HCEC 1CT (cell line): ENCODE measurements around the gene THEM4.
A peak's percentile ranks its signal among the peaks of the same experiment; 100 is the strongest.
"Not testable (repeated sequence)": the region's sequence is repeated elsewhere in the genome, so short reads cannot be mapped to it uniquely, and the experiment has no call there.

ENCODE experiments used
- DNase-seq: peaks from one replicate; pipeline ENCODE4 v3.0.0-alpha.2; 2017

Gene THEM4

DNA sequence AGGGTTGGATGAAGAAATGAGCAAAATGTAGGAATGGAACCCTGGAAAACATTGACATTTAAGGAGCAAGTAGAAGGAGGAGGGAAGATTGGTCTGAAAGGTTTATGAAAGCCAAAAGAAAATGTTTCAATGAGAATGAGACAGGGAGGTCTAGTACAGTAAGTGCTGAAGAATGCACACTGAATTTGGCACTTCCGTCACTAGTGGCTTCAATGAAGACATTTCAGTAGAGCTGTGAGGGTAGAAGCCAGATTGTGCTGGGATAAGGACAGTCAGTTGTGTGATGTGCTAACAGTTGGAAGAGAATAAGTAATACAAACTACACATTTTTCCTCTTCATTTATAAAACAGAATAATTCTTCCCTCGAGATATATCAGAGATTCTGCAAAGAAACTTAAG, 17.1 kb downstream of the THEM4 start:
- peak; percentile 16 for DNase-seq

DNA sequence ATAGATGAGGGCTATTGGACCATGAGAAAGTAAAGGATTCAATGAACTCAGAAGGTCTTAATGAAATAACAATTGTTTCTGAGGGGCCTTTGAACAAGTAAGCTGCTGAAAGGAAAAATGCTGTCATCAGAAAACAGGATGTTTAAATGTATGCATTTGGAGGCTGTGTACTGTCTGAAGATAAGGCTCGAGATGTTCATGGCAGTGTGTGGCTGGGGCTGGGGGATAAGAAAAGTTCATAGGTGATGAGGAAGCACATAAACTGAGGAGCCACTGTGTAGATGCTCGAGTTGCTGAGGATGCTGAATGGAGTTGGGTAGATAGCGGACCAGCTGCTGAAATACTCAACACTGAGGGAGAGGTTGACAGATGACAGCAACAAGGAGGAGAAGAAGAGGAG, 17.8 kb downstream of the THEM4 start:
- DNase-seq, result no peak

DNA sequence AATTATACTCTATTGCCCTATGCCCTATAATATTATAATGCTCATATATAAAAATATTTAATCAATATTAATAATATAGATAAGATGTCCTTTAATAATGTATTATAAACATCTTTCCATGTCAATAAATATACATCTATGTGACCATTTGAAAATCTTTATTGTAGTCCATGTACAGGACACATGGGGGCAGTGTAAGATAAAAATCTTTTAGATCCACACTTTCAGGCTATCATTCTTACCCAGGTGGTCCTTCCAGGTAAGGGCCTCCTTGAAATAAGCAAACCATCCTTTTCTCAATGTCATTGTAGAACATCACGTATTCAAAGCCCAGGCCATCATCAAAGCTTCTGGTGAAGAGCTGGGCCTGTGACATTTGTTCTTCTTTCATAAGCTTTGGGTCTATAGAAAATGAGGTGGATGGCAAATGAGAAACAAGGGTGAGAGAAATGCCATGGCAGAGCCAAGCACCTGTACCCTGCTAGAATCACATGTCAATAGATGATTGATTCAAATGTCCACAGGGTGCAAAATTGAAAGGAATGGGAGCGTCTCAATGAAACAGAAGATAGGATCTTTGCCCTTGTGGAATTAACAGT, 20.2 kb downstream of the THEM4 start:
- peak; percentile 32 for DNase-seq

DNA sequence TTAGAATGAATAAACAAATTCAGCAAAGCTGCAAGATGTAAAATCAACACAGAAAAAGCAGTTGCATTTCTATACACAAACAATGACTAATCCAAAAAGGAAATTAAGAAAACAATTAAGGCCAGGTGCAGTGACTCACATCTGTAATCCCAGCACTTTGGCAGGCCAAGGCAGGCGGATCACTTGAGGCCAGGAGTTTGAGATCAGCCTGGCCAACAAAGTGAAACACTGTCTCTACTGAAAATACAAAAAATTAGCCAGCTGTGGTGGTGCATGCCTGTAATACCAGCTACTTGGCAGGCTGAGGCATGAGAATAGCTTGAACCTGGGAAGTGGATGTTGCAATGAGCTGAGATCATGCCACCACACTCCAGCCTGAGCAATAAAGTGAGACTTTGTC, 22.3 kb downstream of the THEM4 start:
- DNase-seq, result peak; percentile 59

DNA sequence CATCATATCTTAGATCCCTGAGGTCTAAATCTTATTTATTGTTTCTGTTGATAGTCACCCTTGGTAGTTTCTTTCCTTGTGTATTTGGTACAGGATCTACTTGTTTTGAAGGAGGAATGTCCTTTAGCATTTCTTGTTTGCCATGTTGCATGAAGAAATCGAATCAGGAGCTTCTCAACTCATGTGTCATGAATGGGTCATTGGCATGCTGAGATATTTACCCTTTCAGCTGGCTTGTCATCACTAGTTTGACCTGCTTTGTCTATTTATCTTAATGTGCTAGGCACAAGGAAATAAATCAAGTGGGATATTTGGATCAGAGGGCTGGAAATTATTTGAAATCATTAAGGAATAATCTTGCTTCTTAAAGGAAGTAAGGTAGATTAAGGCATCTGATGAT, 23.8 kb downstream of the THEM4 start:
- DNase-seq, result no peak

DNA sequence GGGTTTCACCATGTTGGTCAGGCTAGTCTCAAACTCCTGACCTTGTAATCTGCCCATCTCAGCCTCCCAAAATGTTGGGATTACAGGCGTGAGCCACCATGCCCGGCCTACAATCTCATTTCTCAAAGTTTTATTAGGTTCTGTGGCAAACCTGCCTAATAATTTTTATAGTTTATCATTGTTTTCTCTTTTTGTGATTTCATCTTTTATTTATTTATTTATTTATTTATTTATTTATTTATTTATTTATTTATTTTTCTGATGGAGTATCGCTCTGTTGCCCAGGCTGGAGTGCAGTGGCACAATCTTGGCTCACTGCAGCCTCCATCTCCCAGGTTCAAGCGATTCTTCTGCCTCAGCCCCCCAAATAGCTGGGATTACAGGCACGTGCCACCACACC, 24.4 kb downstream of the THEM4 start:
- DNase-seq, result not testable (repeated sequence)

DNA sequence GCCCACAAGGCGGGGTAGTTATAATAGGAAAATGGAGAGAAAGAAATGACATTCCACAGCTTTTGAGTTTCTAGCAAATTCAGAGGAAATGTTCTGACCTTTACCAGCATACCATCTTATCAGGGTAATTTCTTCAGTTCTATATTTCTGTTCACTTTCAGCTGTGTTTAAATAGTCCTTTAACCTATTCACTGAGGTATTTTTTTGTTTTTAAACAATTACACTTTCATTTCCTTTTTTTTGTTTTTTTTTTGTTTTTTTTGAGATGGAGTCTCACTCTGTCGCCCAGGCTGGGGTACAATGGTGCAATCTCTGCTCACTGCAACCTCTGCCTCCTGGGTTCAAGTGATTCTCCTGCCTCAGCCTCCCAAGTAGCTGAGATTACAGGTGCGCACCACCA, 24.9 kb downstream of the THEM4 start:
- not testable (repeated sequence) for DNase-seq

DNA sequence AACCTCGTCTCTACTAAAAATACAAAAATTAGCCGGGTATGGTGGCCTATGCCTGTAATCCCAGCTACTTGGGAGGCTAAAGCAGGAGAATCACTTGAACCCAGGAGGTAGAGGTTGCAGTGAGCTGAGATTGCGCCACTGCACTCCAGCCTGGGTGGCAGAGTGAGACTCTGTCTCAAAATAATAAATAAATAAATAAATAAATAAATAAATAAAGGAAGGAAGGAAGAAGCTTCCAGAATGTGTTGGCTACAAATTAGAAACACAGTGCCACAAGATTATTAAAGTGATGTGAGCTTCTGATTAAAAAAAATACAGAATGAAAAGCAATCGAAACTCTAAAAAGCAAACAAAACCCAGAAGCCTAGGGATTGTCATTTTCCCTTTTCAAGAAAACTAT, 25.4 kb downstream of the THEM4 start:
- DNase-seq, result not testable (repeated sequence)

DNA sequence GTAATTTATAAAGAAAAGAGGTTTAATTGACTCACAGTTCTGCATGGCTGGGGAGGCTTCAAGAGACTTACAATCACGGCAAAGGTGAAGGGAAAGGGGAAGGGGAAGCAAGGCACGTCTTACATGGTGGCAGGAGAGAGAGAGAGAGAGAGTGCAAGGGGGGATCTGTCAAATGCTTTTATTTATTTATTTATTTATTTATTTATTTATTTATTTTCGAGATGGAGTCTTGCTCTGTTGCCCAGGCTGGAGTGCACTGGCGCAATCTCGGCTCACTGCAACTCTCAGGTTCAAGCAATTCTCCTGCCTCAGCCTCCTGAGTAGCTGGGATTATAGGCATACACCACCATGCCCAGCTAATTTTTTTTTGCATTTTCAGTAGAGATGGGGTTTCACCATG, 26.4 kb downstream of the THEM4 start:
- DNase-seq, result not testable (repeated sequence)

DNA sequence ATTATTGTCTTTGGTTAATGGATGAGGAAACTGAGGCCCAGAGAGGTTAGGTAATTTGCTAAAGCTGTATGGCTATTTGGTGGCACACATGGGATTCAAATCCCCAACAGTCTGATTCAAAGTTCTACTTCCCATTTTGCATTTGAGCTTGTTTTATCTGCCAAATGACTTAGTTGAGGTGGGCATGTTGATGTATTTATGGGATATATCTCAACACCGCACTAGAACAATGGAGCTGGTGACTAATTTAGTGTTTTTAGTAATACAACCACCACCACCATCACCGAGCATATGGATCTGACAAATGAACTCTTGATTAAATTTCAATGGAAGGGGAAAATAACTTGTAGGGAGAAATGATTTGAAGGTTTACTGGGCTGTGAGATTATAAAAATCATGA, 26.8 kb downstream of the THEM4 start:
- no peak for DNase-seq

DNA sequence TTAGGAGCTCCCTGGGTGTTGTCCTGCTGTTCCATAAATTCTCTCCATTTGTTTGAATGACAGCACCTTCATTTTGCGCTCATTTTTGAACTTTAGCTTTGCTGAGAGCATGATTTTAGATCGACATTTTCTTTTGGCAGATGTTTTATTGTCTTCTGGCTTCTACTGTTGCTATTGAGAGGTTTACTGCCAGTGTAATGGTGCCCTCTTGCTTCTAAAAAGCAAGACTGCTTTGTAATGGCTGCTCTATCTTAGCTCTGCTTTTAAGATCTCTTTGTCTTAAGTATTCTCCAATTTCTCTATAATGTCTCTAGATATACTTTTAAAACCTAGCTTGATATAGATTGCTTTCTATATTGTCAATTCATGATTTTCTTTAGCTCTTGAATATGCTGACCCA, 27.8 kb downstream of the THEM4 start:
- peak; percentile 26 for DNase-seq

DNA sequence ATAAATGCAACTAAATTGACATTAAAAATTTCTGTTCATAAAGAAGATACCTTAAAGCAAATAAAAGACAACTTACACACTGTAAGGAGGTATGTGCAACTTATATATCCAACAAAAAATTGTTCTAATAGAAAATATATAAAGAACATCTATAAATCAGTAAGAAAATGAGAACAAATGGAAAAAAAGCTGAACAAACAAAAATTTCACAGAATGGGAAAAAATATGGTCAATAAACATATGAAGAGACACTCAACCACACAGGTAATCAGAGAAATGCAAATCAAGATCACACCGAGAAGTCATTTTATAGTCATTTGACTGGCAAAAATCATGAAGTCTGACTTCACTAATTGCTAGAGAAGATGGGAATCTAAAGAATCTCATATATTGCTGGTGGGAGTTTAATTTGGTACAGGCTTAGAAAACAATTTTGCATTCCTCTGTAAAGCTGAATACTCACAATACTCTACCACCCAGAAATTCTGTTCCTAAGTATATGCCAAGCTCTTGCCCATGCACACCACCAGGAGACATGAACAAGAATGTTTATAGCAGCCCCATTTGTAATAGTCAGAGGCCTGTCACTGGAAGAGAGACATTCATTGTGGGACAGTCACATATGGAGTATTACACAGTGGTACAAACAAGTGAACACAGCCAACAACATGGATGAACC, 33.8 kb downstream of the THEM4 start:
- no peak for DNase-seq

DNA sequence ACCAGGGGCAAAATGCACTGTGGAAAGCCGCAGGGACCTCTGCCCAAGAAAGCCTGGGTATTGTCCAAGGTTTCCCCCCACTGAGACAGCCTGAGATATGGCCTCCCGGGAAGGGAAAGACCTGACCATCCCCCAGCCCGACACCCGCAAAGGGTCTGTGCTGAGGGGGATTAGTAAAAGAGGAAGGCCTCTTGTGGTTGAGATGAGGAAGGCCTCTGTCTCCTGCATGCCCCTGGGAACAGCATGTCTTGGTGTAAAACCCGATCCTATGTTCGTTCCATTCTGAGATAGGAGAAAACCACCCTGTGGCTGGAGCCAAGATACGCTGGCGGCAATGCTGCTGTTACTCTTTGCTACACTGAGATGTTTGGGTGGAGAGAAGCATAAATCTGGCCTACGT, 36.5 kb downstream of the THEM4 start:
- DNase-seq, result not testable (repeated sequence)

DNA sequence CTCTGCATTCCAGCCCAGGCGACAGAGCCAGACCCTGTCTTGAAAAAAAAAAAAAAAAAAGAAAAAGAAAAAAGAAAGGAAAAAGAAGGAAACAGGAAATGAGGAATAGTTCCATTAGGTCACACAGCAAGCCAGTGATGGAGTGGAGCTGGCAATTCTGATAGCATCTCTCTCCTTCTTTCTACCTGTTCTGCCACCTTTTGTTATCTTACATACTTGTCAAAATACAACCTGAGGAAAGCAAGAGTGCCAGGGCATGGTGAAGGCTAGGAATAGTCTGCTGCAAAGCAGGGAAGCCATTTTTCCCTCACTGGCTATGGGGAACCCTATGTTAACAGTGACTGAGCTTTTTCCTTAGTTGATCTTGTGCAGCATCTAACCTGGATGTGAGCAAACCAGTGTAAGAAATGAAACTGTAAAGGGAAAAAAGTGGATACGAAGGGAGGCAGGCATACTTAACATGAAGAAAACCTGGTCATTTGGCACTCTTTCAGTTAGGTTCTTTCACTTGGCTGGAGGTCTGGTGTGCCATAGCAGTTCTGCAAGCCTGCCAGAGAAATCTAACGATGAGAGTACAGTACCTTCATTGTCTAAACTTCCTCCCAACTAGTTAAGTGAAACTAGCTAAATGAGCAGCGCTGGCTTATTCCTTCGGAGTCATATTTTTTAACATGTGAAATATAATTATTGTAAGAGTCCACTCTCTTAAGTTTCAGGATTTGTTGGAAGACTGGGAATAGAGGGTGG, 37.9 kb downstream of the THEM4 start:
- no peak for DNase-seq

DNA sequence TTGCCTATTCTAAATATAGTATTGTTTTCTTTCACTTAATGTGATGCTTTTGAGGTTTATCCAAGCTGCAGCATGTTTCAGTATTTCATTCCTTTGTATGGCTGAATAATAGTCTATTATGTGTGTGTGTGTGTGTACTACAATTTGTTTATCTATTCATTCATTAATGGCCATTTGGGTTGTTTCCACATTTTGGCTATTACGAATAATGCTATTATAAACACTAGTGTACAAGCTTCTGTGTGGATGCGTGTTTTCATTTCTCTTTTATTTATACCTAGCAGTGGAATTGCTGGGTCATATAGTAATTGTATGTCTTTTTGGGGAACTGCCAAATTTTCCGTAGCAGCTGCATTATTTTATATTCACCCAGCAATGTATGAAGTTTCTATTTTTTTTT, 40.8 kb downstream of the THEM4 start:
- DNase-seq, result peak; percentile 33

DNA sequence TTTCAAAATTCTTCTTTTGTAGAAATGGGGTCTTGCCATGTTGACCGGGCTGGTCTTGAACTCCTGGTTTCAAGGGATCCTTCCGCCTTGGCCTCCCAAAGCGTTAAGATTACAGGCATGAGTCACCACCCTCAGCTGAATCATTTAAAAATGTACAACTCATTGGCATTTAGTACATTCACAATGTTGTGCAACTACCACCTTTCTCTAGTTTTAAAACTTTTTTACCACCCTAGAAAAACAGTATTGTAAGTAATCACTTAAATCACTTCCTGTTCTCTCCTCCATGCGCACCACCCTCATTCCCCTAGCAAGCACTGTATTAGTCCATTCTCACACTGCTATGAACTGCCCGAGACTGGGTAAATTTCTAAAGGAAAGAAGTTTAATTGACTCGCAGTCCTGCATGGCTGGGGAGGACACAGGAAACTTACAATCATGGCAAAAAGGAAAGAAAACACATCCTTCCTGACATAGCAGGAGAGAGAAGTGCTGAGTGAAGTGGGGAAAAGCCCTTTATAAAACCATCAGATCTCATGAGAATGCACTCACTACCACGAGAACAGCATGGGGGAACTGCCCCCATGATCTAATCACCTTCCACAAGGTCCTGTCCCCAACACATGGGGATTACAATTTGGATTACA, 41.4 kb downstream of the THEM4 start:
- DNase-seq, result peak; percentile 91

DNA sequence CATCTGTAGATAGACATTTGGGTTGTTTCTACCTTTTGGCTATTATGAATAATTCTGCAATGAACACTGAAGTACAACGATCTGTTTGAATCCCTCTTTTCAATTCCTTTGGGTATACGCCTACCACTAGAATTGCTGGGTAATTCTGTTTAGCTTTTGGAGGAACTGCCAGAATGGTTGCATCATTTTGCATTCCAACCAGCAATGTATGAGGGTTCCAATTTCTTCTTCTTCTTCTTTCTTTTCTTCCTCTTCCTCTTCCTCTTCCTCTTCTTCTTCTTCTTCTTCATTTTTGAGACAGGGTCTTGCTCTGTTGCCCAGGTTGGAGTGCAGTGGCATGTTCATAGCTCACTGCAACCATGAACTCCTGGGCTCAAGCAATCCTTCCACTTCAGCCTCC, 42.0 kb downstream of the THEM4 start:
- DNase-seq, result no peak

DNA sequence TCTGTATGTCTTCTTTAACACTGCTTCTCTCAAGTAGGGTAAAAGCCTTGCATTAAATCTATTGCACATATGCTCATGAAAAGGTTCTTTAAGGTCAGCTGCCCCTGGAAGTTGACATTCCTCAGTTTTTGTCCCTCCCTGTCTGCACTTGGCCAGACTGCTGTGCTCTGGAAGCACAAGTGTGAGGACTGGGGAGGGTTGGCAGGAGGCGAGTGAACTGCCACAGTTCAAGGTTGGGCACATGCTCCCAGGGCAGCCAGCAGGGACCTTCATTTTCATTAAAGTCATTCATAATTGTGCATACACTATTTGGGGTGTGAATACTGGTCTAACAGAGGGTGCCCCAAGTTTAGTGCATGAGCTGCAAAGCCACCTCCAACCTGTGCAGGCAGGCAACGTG, 44.9 kb downstream of the THEM4 start:
- no peak for DNase-seq

DNA sequence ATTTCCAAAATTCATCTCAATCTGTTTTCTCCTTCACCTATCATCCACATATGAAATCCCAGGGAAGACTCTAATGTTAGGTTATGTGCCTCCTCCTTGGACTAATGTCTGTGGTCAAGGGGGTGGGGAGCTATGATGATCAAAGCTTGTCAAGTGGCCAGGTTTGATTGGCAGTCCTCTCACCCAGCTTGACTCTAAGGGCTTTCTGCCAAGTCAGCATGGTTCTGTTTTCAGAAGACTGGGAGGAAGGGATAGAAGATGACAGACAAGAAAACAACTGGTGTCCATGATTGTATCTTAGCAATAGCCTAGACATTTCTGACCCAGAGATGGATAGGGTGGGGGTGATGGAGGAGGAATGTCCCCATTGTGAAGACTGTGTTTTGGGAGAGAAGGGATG, 46.7 kb downstream of the THEM4 start:
- no peak for DNase-seq

DNA sequence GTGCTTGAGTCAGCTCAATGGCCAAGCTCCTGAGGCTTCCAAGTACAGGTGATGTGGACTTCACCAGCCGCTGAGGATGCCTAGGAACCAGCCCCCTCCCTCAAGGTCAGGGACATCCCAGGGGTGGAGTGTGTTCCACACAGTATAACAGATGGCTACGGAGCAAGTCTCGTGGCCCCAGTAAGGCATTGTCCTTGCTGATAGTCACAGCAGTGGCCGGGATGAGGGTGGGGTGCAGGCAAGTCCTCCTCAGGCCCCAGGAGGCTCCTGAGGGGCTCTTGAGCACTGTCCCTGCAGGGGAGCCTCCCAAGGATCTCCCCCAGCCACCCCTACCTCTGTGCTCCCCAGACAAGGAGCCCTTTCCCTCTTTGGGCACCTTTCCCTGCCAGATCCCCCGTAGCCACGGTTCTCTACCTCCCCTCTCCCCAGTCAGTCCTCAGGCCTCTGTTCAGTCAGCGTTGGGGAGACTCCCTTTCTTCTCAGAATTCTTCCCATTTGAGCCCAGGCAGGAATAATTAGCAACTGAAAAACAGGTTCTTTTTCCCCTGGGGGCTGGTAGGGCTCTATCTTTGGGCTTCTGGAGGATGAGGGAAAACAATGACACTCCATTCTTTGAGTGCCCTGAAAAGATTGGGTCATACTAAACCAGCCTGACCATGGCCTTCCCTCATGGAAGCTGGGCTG, 48.7 kb downstream of the THEM4 start:
- no peak for DNase-seq

DNA sequence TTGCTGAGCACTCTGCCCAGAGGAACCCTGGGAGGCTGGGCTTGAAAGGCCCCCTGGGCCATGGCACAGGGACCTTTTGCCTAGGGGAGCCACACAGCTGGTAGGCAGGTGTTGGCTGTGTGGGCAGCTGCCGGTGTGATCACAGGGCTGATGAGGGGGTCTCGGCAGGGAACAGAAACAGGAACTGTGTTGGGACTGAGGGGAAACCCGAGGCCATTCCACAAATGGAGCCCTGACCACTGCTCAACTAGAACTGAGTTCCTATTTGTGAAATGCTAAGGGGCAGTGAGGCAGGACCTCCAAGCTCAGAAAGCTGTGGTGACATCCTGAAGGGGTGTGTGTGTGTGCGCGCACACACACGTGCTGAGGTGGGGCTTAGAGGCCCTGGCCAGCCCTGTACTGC, 49.4 kb downstream of the THEM4 start:
- DNase-seq, result no peak

DNA sequence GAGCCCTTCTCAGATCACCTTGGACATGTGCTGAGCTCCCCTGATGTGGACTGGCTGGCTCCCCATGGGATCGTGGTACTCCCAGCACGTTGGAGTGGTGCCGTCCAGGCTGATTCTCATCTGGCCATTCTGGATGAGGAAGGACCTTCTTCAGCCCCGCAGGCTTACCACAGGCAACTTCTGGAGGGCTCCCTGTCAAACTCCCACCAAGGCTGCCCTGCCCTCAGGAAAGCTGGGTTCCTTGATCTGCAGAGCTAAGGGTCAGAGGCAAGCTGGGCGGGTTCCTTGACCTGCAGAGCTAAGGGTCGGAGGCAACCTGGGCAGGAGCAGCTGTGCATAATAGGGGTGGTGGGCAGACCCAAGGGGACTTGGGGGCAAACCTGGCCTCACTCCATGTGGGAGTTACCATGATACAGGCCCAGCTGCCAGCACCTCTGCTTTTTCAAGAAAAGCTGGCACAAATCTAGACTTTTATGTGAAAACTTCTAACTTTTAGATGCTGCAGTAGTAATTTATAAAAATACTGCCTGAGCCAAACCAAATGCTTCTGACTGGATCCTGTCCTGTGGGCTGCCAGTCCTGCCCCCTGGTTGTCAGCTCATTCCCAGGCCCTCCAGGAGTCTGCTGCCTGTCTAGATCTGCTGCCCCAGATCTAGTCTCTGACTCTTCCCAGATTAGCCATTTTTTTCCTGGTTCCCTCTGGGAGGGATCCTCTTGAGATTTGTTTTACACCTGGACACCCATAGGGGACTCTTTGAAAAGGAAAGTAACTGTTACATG, 50.2 kb downstream of the THEM4 start:
- DNase-seq, result no peak
